Esophagus muscularis mucosa (tissue), 4 donors: ENCODE data around the gene SNCB.

Source experiments
- CTCF ChIP-seq, 3 experiments: fragments of 200-600 bp in 2 of 3; fragments of 450-650 bp in 1 of 3; sonication (generic) in 2 of 3; IDR thresholded peaks; one replicate each; pipeline ENCODE4 v1.5.1; 2017 to 2019; ENCODE audit warnings: antibody characterized with exemption in 3 of 3, mild to moderate bottlenecking in 2 of 3, moderate library complexity in 1 of 3
- EP300 ChIP-seq: sonication (generic); formaldehyde crosslinking; IDR thresholded peaks from one replicate; pipeline ENCODE4 v1.6.1; 2017; ENCODE audit warnings: antibody characterized with exemption
- POLR2A ChIP-seq: fragments of 450-650 bp; IDR thresholded peaks from one replicate; pipeline ENCODE4 v1.6.1; 2017; ENCODE audit warnings: antibody characterized with exemption, moderate library complexity, mild to moderate bottlenecking, low read depth
- POLR2AphosphoS5 ChIP-seq, 2 donors: sonication (generic); formaldehyde crosslinking; IDR thresholded peaks; one replicate each; pipeline ENCODE4 v1.6.1; 2017; ENCODE audit warnings: antibody characterized with exemption in 2 of 2

GRCh38 chr5:176642675-176643490 is 12.5 kb upstream of the SNCB start:
- TF ChIP-seq CTCF (IDR thresholded peaks at IDR 0.05) = no peak
- TF ChIP-seq POLR2A = no peak
- TF ChIP-seq POLR2AphosphoS5 (IDR thresholded peaks at IDR 0.05) = no peak
- no peak for TF ChIP-seq EP300
